Hematopoietic multipotent progenitor cell treated with erythropoietin and hydrocortisone succinate and interleukin-3 and kit ligand, for 8 days (in vitro differentiated cells): ENCODE results near the gene RBM3.
A peak's percentile ranks its signal among the peaks of the same experiment; 100 is the strongest.
"Not testable (repeated sequence)": the region's sequence is repeated elsewhere in the genome, so short reads cannot be mapped to it uniquely, and the experiment has no call there.

ENCODE experiments used
- DNase-seq: peaks from one replicate; pipeline ENCODE4 v3.0.0-alpha.2; 2015

The RBM3 gene

GRCh38 chrX:48574270-48575266 is at the start of gene RBM3:
RBM3 (plus strand) TSS chrX:48574484; CDS start chrX:48575181, 697 bp downstream.
- peak; percentile 96 for DNase-seq

- not testable (repeated sequence) for DNase-seq
Measured at GRCh38 chrX:48525853-48526252, 48.4 kb upstream of the RBM3 start.

GRCh38 chrX:48530736-48531135 is 43.5 kb upstream of the RBM3 start:
- DNase-seq = no peak

- DNase-seq = peak; percentile 90
Measured at GRCh38 chrX:48531358-48531959, 42.8 kb upstream of the RBM3 start.

GRCh38 chrX:48532161-48532560 is 42.1 kb upstream of the RBM3 start:
- DNase-seq = no peak

- DNase-seq = no peak
Measured at GRCh38 chrX:48533165-48533564, 41.1 kb upstream of the RBM3 start.

- DNase-seq = no peak
Measured at GRCh38 chrX:48538641-48539344, 35.5 kb upstream of the RBM3 start.

- DNase-seq = peak; percentile 97
Measured at GRCh38 chrX:48539345-48540027, 34.8 kb upstream of the RBM3 start, which contains the start of gene TBC1D25. TBC1D25 (plus strand) TSS chrX:48539714; CDS start chrX:48539798, 84 bp downstream.

- DNase-seq = peak; percentile 24
Measured at GRCh38 chrX:48540028-48540375, 34.3 kb upstream of the RBM3 start.

- DNase-seq = no peak
Measured at GRCh38 chrX:48540480-48540879, 33.8 kb upstream of the RBM3 start.

- no peak for DNase-seq
Measured at GRCh38 chrX:48541140-48541814, 33.0 kb upstream of the RBM3 start.

- DNase-seq = no peak
Measured at GRCh38 chrX:48548871-48549270, 25.4 kb upstream of the RBM3 start.

GRCh38 chrX:48555731-48556325 is 18.5 kb upstream of the RBM3 start:
- not testable (repeated sequence) for DNase-seq

- no peak for DNase-seq
Measured at GRCh38 chrX:48558271-48558670, 16.0 kb upstream of the RBM3 start.

- DNase-seq = no peak
Measured at GRCh38 chrX:48559636-48560035, 14.6 kb upstream of the RBM3 start.

- DNase-seq = no peak
Measured at GRCh38 chrX:48560056-48560455, 14.2 kb upstream of the RBM3 start.

GRCh38 chrX:48560681-48561080 is 13.6 kb upstream of the RBM3 start:
- no peak for DNase-seq

- peak; percentile 30 for DNase-seq
Measured at GRCh38 chrX:48569958-48570357, 4.3 kb upstream of the RBM3 start.

GRCh38 chrX:48573690-48574269 is 504 bp upstream of the RBM3 start:
- peak; percentile 56 for DNase-seq

GRCh38 chrX:48575642-48576041 is 1.4 kb downstream of the RBM3 start:
- no peak for DNase-seq

- DNase-seq = no peak
Measured at GRCh38 chrX:48576108-48576507, 1.8 kb downstream of the RBM3 start.
